ENCODE measurements around the gene SMLR1.

Gene SMLR1

DNA sequence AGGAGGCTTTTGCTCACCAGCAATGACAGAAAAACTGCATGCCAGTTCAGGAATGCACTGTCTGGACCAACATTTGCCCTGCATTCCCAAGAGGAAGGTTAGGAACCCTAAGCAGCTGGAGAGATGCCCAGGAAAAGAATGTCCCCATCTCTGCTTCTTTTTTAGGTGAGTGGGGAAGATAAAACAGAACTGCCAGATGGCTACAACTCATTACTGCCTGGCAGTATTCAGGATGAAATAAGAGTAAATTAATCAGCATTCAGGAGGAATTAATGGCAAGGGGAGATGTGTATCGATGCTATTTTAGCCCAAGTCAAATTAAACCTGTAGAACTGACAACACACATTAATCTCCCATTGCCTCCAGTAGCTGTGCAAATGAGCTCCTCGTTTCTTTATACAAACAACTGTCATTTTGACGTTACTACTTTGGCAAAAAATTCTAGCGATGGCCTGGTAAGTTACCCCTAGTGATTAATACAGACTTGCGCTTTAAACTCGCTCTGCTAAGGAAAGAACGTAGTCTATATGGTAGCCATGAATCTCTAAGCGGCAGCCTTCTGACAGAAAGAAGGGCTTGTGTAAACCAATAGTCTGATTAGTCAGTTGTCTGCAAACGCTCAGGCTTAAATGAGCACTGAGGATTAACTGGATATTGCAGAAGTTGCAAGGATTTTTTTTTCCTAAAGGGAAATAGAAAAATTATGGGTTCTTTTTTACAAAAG lies 16.7 kb upstream of the SMLR1 start:
- no peak for FAIRE-seq
- DNase-seq (ENCODE audit: insufficient read length, low spot score): no peak
- TF ChIP-seq POLR2A (IDR thresholded peaks at IDR 0.05; ENCODE audit: low read depth, low read length): no peak

DNA sequence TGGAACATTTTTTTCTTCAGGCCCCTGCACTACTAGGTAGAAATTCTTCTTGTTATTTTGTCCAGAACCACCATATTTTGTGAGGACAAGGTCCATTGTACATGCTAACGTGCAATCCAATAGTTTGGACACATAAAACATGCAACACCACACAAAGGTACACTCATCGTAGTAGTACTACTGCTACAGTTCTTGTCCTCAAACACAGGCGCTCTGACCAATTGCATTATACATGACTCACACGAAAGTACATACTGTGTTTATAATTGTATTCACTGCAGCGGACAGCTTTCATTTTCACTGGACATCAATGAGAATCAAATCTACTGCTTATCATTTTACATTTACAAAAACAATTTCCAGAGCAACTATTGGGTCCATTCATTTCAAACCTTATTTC lies 15.3 kb upstream of the SMLR1 start:
- DNase-seq (ENCODE audit: insufficient read length, low spot score) (no peak), FAIRE-seq (no peak)
- no peak for TF ChIP-seq POLR2A (IDR thresholded peaks at IDR 0.05; ENCODE audit: low read depth, low read length)

DNA sequence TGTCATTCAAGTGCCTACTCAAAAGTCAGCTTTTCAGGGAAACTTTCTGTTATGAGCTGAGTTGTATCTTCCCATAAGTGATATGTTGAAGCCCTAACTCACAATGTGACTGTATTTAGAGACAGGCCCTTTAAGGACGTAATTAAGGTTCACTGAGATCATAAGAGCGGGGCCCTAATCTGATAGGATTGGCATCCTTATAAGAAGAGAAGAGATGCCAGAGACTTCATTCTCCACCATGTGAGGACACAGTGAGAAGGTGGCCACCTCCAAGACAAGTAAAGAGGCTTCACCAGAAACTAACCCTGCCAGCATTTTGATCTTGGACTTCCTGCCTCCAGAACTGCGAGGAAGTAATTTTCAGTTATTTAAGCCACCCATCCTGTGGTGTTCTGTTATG lies 12.7 kb upstream of the SMLR1 start:
- no peak for FAIRE-seq
- no peak for TF ChIP-seq POLR2A (IDR thresholded peaks at IDR 0.05; ENCODE audit: low read depth, low read length)
- no peak for DNase-seq (ENCODE audit: insufficient read length, low spot score)

DNA sequence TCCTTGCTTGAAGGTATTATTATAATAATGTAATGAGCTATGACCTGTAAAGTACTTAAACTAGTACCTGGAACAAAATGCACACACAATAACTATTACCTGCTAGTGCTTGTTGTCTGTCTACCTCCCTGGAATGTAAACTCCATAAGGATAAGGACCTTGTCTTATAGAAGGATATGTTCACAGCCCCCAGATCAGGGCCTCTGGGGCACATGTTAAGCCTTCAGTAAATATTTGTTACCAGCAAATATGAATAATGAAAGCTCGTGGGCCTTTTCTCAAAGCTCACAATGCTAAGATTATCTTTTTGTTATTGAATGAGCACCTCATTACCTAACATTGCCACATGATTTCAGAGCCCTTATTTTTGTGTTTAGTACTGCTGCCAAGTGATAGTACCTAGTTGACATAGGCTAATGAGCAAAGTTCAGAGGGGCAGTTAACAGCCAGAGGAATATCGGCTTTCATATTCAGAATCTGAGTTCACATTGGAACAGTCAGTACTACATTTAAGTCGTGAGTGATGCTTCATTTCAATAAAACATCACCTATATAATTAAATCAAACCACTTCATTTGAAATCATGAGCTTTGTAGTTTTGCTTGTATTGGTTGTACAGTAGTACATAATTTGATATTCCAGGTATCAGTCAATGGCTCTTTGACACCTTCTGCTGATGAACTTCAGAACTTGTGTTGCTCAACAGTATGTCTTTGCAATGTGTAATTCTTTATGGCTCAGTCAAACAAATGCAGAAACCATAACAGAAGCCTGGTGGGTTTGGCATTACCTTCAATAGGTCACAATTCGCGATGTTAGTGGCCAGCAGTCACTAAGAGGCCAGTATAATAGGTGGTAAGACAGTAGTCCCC lies 11.8 kb upstream of the SMLR1 start:
- FAIRE-seq: no peak
- TF ChIP-seq POLR2A (IDR thresholded peaks at IDR 0.05; ENCODE audit: low read depth, low read length): no peak
- no peak for DNase-seq (ENCODE audit: insufficient read length, low spot score)

DNA sequence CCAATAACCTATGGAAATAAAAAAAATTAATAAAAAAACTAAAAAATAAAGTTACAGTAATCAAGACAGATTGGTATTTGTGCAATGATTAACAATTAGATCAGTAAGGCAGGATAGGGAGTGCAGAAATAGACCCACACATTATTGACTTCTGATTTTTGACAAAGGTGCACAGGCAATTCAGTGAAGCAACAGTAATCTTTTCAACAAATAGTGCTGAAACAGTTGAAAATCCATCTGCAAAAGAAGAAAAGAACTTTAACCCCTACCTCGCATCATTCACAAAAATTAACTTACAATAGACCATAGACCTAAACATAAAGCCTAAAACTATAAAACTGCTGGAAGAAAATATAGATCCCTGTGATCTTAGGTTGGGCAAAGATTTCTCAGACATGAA lies 4.5 kb upstream of the SMLR1 start:
- FAIRE-seq (no peak), DNase-seq (ENCODE audit: insufficient read length, low spot score) (no peak)
- TF ChIP-seq POLR2A (IDR thresholded peaks at IDR 0.05; ENCODE audit: low read depth, low read length): no peak

DNA sequence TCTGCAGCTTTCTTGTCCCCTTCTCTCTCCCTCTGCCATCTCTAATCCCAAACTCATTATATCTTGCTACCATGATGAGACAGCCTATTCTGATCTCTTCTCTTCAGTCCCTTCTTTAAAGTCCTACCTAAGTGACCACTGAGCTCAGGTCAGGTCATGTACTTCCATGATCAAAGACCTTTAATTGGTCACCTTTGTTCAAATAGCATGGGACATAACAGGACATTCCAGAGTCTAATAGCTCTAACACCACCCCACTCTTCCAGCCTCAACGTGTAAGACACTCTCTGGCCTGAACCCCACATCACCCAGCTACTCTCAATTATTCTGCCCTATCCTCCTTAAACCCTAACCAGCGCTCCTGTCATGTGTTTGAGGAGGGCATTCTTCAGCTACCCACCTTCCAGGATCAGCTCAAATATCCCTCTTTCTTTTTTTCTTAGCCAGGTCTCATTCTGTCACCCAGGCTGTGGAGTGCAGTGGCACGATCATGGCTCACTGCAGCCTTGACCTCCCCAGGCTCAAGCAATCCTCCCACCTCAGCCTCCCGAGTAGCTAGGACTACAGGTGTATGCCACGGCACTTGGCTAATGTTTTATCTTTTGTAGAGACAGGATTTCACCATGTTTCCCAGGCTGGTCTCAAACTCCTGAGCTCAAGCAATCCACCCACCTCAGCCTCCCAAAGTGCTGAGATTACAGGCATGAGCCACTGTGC lies 2.1 kb upstream of the SMLR1 start:
- DNase-seq (ENCODE audit: insufficient read length, low spot score): no peak
- no peak for TF ChIP-seq POLR2A (IDR thresholded peaks at IDR 0.05; ENCODE audit: low read depth, low read length)
- no peak for FAIRE-seq

DNA sequence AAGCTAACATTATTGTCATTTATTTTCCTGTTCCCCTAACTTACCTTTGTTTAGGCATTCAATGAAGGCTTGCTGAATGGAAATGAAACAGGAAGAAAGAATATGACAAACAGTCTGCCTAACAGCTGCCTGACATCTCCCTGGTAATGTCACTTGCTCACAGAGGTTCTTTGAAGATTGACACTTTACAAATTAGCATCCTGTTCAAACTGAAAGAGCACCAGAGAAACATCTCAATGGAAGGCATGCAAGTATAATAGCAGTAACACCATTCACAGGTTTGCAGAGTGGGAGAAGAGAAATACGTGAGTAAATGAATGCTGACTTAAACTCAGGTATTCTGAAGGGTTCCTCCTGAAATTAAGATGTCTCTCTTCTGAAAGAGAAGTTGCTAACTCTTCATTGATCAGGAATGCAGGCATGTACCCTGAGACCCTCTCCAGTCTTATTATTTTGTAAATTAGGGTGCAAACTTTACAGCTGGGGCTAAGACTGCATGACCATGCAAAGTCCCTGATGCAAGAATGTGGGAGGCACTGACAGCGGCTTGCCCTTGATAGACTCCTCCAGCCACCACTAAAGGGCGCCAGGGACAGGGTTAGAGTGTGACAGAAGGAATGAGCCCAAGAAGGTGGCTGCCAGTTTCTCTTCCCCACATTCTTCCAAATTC lies 1.3 kb upstream of the SMLR1 start:
- no peak for DNase-seq (ENCODE audit: insufficient read length, low spot score)
- no peak for TF ChIP-seq POLR2A (IDR thresholded peaks at IDR 0.05; ENCODE audit: low read depth, low read length)
- no peak for FAIRE-seq

DNA sequence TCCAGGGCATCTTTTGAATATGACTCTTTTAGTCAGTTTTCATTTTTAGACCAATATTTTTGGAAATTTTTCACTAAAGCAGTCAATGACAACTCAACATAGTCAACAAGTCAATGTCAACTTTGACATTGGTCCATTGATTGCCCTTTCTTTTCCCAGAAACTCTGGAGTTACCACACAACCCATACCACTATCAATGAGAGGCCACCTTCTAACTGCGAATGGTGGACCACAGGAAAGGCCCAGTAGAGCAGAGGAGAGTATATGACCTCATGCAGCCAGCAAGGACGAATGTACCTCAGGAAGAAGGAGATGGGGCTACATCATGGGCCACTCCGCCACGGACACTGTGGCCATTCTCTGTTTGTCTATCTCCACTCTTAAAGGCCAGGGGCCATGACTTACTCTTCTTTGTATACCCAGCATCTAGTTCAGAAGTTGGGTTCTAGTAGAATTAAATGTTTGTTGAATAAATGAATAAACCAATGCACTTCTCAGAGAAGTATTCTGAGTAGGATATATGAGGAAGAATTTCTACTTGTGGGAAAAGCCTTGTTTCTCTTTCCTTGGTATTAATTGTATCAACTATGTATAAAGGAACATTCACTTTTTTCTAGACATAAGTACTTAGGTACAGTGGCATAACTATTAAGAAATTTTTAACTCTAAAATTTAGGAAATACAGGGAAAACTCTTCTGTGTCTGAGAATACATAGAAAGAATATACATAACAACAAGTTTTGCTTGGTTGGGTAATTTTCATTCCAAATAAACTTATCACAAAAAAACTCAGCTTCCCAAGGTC lies 562 bp upstream of the SMLR1 start:
- FAIRE-seq (no peak), DNase-seq (ENCODE audit: insufficient read length, low spot score) (no peak)
- TF ChIP-seq POLR2A (IDR thresholded peaks at IDR 0.05; ENCODE audit: low read depth, low read length): no peak

DNA sequence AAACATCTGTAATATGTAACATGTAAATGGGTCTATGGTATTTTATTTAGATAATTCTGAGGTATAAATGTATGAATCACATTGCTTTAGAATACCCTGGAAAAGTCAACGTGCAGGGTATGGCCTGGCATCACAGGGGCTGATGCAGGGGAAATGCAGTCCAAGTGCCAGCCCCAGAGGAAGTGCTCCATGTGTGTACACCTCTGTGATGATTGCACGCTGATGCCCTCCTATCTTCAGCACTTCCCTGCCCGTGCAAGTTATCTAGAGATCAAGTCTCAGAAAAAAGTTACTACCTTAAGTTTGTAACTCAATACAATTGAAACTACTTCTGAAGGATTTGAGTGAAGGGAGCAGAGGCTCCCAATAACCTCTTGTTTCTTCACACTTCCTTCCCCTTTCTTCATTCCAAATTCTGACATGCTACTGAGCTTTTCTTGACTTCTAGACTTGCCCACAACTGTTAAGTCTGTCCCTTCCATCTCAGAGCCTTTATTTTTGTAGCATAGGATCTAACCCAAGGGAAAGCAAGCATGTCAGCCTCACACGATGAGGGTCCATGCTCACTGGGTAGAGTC lies 2.2 kb downstream of the SMLR1 start:
- FAIRE-seq: no peak

DNA sequence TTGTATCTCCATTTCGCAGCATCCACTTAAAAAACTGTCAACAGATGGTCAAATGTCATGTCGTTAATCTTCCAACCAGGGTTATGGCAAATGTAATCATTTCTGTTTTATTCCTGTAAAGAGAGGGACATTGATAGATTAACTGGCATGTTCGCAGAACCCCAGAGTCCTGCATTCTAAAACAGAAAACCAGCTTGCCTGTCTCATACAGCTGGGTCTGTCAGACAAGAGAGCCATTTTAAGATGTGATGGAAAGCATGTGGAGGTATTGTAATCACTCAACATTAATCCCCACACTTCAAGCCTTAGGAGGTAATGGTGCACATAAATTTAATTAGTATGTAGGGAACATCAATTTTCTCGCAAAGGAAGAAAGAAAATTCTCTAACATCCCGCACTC lies 4.4 kb downstream of the SMLR1 start:
- no peak for FAIRE-seq
- no peak for TF ChIP-seq POLR2A (IDR thresholded peaks at IDR 0.05; ENCODE audit: low read depth, low read length)
- DNase-seq (ENCODE audit: insufficient read length, low spot score): no peak

More for the DNA sequence above, 2.2 kb downstream of the SMLR1 start:
- TF ChIP-seq POLR2A (IDR thresholded peaks at IDR 0.05; ENCODE audit: low read depth, low read length): no peak
- DNase-seq (ENCODE audit: insufficient read length, low spot score): no peak

DNA sequence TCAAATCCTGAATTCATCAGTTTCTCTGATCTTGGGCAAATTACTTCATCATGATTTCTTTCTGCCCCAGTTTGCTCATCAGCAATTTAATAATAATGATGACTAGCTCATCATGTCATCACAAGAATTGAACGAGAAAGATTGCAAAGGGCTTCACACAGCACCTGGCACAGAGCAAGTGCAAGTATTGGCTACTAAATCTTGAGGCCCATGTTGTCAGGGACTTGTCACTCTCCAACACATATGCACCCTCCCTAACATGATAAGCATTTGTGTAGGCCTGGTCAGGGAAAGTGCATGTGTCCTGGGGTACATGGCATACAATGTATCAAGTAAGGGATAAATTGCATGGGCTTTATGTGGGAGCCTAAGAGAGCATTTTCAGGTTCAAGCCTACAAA lies 6.4 kb downstream of the SMLR1 start:
- no peak for TF ChIP-seq POLR2A (IDR thresholded peaks at IDR 0.05; ENCODE audit: low read depth, low read length)
- FAIRE-seq: no peak

DNA sequence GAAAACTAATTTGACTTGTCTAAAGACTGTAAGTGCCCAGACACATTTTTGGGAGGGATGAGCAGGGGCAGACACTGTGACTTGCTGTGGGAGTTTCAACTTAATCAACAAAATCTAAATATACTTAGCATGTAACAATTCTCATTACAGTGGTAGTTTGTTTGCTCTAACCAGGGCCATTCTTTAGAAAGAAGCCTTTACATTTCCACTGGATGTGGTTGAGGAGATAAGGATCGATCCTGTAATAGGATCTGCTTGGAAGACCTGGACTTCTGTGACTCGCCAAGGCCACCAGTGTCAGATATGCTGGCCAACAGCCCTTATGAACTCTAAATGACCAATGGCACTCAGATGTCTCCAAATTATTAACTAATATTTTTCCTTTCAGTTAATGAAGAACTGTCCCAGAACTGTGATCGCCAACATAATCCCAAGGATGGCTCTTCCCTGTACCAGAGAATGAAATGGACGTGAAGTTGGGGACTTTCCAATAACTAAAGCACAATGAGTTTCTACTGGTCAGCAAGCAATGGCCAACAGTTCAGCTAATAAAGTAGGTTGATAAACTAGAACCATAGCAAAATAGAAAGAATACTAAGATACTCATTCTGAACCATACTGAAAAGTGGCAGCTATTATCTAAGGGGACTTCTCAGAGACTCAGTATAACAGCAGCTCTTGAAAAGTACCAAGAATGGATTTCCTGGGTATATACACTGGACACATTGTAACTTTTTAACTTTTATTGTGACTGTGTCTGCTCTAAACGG lies 7.5 kb downstream of the SMLR1 start:
- TF ChIP-seq POLR2A (IDR thresholded peaks at IDR 0.05; ENCODE audit: low read depth, low read length): no peak
- FAIRE-seq: no peak
- no peak for DNase-seq (ENCODE audit: insufficient read length, low spot score)

More for the DNA sequence above, 6.4 kb downstream of the SMLR1 start:
- DNase-seq (ENCODE audit: insufficient read length, low spot score): no peak
